ENCODE results near the gene LDLRAD1. TPM values are rescaled to one million over a fixed set of nuclear protein-coding genes. Genes with fewer than 3 reads are reported as not detected.
"Not testable (repeated sequence)": the region's sequence is repeated elsewhere in the genome, so short reads cannot be mapped to it uniquely, and the experiment has no call there.

Gene LDLRAD1
- total RNA-seq, 1 donor from 2014 or later = not detected

DNA sequence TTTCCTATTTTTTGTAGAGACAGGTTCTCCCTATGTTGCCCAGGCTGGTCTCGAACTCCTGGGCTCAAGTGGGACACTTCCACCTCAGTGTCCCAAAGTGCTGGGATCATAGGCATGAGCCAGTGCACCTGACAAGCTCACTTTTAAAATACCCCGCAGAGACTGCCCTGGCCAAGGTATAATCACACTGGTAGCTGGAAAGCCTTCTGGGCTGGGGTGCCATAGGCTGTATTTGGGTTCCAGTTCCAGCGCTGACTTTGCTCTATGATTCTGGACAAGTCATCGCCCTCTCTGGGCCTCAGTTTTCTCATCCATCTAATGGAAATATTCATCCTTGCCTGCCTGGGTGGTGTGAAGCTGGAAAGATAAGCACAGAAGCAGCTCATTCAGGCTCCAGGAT is 10.4 kb downstream of the LDLRAD1 start:
- TF ChIP-seq, protein P1, sequence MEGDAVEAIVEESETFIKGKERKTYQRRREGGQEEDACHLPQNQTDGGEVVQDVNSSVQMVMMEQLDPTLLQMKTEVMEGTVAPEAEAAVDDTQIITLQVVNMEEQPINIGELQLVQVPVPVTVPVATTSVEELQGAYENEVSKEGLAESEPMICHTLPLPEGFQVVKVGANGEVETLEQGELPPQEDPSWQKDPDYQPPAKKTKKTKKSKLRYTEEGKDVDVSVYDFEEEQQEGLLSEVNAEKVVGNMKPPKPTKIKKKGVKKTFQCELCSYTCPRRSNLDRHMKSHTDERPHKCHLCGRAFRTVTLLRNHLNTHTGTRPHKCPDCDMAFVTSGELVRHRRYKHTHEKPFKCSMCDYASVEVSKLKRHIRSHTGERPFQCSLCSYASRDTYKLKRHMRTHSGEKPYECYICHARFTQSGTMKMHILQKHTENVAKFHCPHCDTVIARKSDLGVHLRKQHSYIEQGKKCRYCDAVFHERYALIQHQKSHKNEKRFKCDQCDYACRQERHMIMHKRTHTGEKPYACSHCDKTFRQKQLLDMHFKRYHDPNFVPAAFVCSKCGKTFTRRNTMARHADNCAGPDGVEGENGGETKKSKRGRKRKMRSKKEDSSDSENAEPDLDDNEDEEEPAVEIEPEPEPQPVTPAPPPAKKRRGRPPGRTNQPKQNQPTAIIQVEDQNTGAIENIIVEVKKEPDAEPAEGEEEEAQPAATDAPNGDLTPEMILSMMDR (IDR thresholded peaks at IDR 0.05; ENCODE audit: insufficient read depth, low read length, poor library complexity, severe bottlenecking) = no peak
- no peak for DNase-seq (ENCODE audit: low read depth)
- Histone ChIP-seq H3K36me3 (ENCODE audit: control insufficient read depth, insufficient read depth, low read length) (no peaks in the 10 kb centered on the region), H3K27me3 (ENCODE audit: control insufficient read depth, insufficient read depth, low read length) (peaks cover 24% of the 10 kb centered on the region), H3K4me3 (ENCODE audit: low read depth, low read length) (no peak overlapping the region)

DNA sequence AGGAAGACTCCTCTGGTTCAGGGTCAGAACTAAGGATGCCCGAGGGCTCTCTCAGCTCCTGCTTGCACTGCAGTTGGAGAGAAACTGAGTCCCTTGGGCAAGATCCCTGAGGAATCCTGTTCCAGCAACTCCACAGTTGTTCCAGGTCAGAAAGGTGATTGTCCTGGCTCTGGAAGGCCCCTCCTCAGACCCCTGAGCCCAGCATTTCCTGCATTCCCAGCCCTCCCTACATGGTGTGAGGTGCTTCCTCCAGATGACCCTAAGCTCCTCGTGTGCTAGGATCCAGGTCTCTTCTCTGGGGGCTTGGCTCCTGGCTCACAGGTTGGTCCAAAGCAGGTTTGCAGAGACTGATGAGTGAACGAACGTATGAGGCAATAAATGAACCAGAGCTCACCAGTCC is 11.5 kb downstream of the LDLRAD1 start:
- TF ChIP-seq, protein P1 (IDR thresholded peaks at IDR 0.05; ENCODE audit: insufficient read depth, low read length, poor library complexity, severe bottlenecking) = no peak
- no peak for DNase-seq (ENCODE audit: low read depth)
- no peaks in the 10 kb centered on the region for H3K36me3 ChIP-seq (ENCODE audit: control insufficient read depth, insufficient read depth, low read length)
- peaks cover 23% of the 10 kb centered on the region for H3K27me3 ChIP-seq (ENCODE audit: control insufficient read depth, insufficient read depth, low read length)
- H3K4me3 ChIP-seq (ENCODE audit: low read depth, low read length) = no peak overlapping the region

DNA sequence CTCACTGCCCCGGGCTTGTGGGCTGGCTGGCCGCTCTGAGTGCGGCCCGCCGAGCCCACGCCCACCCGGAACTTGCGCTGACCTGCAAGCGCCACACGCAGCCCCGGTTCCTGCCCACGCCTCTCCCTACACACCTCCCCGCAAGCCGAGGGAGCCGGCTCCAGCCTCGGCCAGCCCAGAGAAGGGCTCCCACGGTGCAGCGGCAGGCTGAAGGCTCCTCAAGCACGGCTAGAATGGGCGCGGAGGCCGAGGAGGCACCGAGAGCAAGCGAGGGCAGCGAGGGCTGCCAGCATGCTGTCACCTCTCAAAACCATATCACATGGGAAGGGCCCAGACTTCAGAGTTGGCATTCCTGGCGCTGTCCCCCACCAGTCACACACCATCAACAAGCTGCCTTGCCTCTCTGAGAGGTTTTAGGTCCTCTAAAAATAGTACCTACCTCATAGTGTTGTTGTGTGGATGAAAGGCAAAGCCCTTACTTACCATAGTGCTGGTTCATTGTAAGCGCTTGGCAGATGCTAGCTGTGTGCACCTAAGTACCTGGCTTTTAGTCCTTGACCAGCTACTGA is 13.4 kb downstream of the LDLRAD1 start:
- Histone ChIP-seq H3K27me3 (ENCODE audit: control insufficient read depth, insufficient read depth, low read length) (peaks cover 11% of the 10 kb centered on the region), H3K4me3 (ENCODE audit: low read depth, low read length) (no peak overlapping the region), H3K36me3 (ENCODE audit: control insufficient read depth, insufficient read depth, low read length) (no peaks in the 10 kb centered on the region)
- DNase-seq (ENCODE audit: low read depth) = no peak
- TF ChIP-seq, protein P1 (IDR thresholded peaks at IDR 0.05; ENCODE audit: insufficient read depth, low read length, poor library complexity, severe bottlenecking) = no peak

DNA sequence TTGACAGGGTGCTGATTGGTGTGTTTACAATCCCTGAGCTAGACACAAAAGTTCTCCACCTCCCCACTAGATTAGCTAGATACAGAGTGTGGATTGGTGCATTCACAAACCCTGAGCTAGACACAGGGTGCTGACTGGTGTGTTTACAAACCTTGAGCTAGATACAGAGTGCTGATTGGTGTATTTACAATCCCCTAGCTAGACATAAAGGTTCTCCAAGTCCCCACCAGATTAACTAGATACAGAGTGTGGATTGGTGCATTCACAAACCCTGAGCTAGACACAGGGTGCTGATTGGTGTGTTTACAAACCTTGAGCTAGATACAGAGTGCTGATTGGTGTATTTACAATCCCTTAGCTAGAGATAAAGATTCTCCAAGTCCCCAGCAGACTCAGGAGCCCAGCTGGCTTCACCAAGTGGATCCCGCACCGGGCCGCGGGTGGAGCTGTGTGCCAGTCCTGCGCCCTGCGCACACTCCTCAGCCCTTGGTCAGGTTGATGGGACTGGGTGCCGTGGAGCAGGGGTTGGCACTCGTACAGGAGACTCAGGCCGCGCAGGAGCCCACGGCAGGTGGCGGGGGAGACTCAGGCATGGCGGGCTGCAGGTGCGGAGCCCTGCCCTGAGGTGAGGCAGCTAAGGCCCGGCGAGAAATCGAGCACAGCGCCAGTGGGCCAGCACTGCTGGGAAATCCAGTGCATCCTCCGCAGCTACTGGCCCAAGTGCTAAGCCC is 14.1 kb downstream of the LDLRAD1 start:
- not testable (repeated sequence) for DNase-seq (ENCODE audit: low read depth); H3K27me3 ChIP-seq (ENCODE audit: control insufficient read depth, insufficient read depth, low read length); H3K4me3 ChIP-seq (ENCODE audit: low read depth, low read length); H3K36me3 ChIP-seq (ENCODE audit: control insufficient read depth, insufficient read depth, low read length)

DNA sequence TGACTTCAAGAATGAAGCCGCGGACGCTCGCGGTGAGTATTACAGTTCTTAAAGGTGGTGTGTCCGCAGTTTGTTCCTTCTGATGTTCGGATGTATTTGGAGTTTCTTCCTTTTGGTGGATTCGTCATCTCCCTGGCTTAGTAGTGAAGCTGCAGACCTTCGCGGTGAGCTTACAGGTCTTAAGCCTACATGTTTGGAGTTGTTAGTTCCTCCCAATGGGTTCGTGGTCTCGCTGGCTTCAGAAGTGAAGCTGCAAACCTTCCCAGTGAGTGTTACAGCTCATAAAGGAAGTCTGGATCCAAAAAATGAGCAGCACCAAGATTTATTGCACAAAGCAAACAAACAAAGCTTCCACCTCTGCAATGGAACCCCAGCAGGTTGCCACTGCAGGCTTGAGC is 14.7 kb downstream of the LDLRAD1 start:
- no peak for DNase-seq (ENCODE audit: low read depth)
- no peaks in the 10 kb centered on the region for H3K36me3 ChIP-seq (ENCODE audit: control insufficient read depth, insufficient read depth, low read length)
- H3K4me3 ChIP-seq (ENCODE audit: low read depth, low read length) = no peak overlapping the region
- H3K27me3 ChIP-seq (ENCODE audit: control insufficient read depth, insufficient read depth, low read length) = peaks cover 5% of the 10 kb centered on the region
- TF ChIP-seq, protein P1 (IDR thresholded peaks at IDR 0.05; ENCODE audit: insufficient read depth, low read length, poor library complexity, severe bottlenecking) = no peak

DNA sequence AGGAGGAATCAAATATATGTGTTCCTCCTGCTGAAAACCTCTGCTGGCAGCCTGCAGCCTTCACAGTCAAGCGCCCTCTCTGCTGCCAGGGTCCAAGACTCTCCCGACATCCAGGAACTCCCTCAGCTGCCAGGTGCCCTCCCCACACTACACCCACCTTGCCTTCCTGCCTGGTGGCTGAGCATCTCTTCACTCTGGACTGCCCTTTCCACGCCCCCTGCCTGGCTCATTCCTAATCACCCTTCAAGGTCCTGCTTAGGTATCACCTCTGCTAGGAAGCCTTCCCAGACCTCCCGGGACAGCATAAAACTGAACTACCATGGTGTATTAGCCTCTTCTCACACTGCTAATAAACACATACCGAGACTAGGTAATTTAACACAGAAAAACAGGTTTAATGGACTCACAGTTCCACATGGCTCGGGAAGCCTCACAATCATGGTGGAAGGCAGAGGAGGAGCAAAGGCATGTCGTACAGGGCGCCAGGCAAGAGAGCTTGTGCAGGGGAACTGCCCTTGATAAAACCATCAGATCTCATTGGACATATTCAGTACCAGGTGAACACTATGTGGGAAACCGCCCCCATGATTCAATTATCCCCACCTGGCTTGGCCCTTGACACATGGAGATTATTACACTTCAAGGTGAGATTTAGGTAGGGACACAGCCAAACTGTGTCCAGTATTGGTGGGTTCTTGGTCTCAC is 15.3 kb downstream of the LDLRAD1 start:
- TF ChIP-seq, protein P1 (IDR thresholded peaks at IDR 0.05; ENCODE audit: insufficient read depth, low read length, poor library complexity, severe bottlenecking) = no peak
- H3K36me3 ChIP-seq (ENCODE audit: control insufficient read depth, insufficient read depth, low read length) = no peaks in the 10 kb centered on the region
- no peak for DNase-seq (ENCODE audit: low read depth)
- H3K4me3 ChIP-seq (ENCODE audit: low read depth, low read length) = no peak overlapping the region
- peaks cover 5% of the 10 kb centered on the region for H3K27me3 ChIP-seq (ENCODE audit: control insufficient read depth, insufficient read depth, low read length)
